Gastroesophageal sphincter (tissue), 4 donors: ENCODE data around the gene ETS2. TPM values are rescaled to one million over a fixed set of nuclear protein-coding genes. Genes with fewer than 3 reads are reported as not detected.
A peak's percentile ranks its signal among the peaks of the same experiment; 100 is the strongest.

Experiments
- ATAC-seq: fragments of 150-250 bp; one replicate; pipeline ENCODE4 v1.9.1; 2016; ENCODE audit warnings: mild to moderate bottlenecking, moderate library complexity
- H3K27ac ChIP-seq, 4 donors: fragments of 200-600 bp; sonication (generic) in 3 of 4; 1 replicate in 3 of 4; 2 replicates in 1 of 4; pipeline ENCODE4 v1.5.1; 2016 to 2019
- H3K27me3 ChIP-seq: fragments of 200-600 bp; sonication (generic); one replicate; pipeline ENCODE4 v1.5.1; 2019
- H3K36me3 ChIP-seq, 2 donors: fragments of 200-600 bp; sonication (generic); one replicate each; pipeline ENCODE4 v1.5.1; 2019; ENCODE audit warnings: control low read depth in 1 of 2
- H3K4me1 ChIP-seq, 3 donors: fragments of 200-600 bp; sonication (generic); 1 replicate in 2 of 3; 2 replicates in 1 of 3; pipeline ENCODE4 v1.5.1; 2016 to 2019; ENCODE audit warnings: control low read depth in 2 of 3
- H3K4me3 ChIP-seq, 2 donors: fragments of 200-600 bp; sonication (generic); one replicate each; pipeline ENCODE4 v1.5.1; 2019; ENCODE audit warnings: mild to moderate bottlenecking in 1 of 2, moderate library complexity in 1 of 2
- H3K9me3 ChIP-seq, 3 donors: fragments of 200-600 bp; sonication (generic); one replicate each; pipeline ENCODE4 v1.5.1; 2017 to 2019; ENCODE audit warnings: control low read depth in 2 of 3
- EP300 ChIP-seq: sonication (generic); formaldehyde crosslinking; IDR thresholded peaks from one replicate; pipeline ENCODE4 v1.6.1; 2017; ENCODE audit warnings: antibody characterized with exemption, mild to moderate bottlenecking
- POLR2A ChIP-seq, 2 donors: fragments of 450-650 bp; IDR thresholded peaks; one replicate each; pipeline ENCODE4 v1.6.1; 2017; ENCODE audit warnings: antibody characterized with exemption in 2 of 2, mild to moderate bottlenecking in 2 of 2, moderate library complexity in 1 of 2
- POLR2AphosphoS5 ChIP-seq: sonication (generic); formaldehyde crosslinking; IDR thresholded peaks from one replicate; pipeline ENCODE4 v1.6.1; 2017; ENCODE audit warnings: antibody characterized with exemption
- WGBS, 2 donors: methylation state at CpG; one replicate each; pipeline ENCODE4 v1.1.5; 2018; ENCODE audit warnings: low coverage in 1 of 2; 5-methylcytosine and 5-hydroxymethylcytosine counted together
- total RNA-seq, 4 donors: library from RNA; depleted of rRNA; stranded (reverse); fragments of >200 nt; gene quantifications; one replicate each; pipeline ENCODE4 v1.1.0, GENCODE V29; 2016
- TF ChIP-seq, protein P1 (sequence below), 4 experiments: fragments of 200-600 bp in 2 of 4; fragments of 450-650 bp in 2 of 4; sonication (generic) in 1 of 4; IDR thresholded peaks; one replicate each; pipeline ENCODE4 v1.5.1; 2017 to 2019; ENCODE audit warnings: antibody characterized with exemption in 4 of 4, mild to moderate bottlenecking in 2 of 4, moderate library complexity in 2 of 4

The ETS2 gene
- total RNA-seq, 4 donors from 2014 or later, result 50.9 to 169 (median 63.5) TPM

DNA sequence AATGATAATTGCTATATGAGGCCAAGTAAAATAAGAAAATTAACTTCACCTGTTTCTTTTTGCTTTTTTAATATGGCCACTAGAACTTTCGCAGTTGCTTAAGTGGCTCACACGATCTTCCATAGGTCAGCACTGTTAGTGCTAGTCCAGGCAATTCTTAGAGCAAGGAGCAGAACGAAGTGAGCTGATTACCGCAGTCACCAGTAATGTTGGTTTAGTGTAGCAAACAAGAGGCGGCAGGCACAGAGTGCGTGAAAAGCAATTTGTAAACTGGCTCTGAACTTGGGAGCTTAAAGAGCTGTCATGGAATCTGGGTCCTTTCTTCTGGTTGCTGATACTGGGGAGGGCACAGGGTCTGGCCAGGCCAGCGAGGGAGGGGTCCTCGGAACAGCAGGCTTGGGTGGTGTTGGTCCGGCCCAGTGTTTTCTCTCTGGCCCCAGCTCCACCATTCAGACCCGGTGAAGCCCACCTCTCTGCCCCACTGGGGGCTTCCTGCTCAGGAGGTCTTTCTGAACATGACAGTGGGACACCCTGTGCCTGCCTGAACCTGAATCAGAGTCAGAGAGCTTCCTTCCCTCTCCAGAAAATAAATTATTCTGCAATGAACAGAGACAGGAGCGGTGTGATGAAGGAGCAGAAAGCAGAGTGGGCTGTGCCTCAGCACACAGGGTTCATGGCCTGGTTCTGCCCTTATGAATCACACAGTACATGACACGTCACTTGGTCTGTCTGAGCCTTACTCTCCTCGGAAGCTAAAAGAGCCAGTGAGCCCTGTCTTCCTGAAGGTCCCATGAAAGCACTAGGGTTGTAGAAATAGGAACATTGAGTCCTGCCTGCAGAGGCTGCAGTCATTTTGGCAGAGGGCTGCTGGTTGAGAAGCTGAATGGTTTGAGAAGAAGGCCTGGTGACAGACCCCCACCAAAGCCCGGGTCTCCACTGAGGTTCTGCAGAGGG, 11.9 kb downstream of the ETS2 start:
- peaks cover 0 to 98% of the 10 kb centered on the region in 2 donors for H3K36me3 ChIP-seq
- WGBS, 2 donors, result 78 to 93% methylated on average over 5 to 7 of the region's 14 CpGs

DNA sequence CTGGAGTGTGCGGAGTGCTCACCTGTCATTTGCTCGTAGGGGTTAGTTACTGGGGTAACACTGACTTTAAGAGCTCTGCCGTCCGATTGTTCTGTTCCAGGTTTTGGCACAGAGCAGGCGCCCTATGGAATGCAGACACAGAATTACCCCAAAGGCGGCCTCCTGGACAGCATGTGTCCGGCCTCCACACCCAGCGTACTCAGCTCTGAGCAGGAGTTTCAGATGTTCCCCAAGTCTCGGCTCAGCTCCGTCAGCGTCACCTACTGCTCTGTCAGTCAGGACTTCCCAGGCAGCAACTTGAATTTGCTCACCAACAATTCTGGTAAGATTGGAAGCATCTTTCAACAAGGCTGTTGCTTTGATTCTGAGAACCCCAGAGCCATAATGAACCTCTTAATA, 12.6 kb downstream of the ETS2 start:
- ATAC-seq, result no peak
- H3K27ac ChIP-seq, result peak overlapping the region in 3 of 4 donors; percentile 53 to 77 (median 66)
- no peaks in the 10 kb centered on the region for H3K27me3 ChIP-seq
- H3K9me3 ChIP-seq, result no peaks in the 10 kb centered on the region
- no peak for TF ChIP-seq POLR2A (IDR thresholded peaks at IDR 0.05)
- TF ChIP-seq EP300, result no peak
- TF ChIP-seq POLR2AphosphoS5, result no peak
- TF ChIP-seq, protein P1, sequence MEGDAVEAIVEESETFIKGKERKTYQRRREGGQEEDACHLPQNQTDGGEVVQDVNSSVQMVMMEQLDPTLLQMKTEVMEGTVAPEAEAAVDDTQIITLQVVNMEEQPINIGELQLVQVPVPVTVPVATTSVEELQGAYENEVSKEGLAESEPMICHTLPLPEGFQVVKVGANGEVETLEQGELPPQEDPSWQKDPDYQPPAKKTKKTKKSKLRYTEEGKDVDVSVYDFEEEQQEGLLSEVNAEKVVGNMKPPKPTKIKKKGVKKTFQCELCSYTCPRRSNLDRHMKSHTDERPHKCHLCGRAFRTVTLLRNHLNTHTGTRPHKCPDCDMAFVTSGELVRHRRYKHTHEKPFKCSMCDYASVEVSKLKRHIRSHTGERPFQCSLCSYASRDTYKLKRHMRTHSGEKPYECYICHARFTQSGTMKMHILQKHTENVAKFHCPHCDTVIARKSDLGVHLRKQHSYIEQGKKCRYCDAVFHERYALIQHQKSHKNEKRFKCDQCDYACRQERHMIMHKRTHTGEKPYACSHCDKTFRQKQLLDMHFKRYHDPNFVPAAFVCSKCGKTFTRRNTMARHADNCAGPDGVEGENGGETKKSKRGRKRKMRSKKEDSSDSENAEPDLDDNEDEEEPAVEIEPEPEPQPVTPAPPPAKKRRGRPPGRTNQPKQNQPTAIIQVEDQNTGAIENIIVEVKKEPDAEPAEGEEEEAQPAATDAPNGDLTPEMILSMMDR (IDR thresholded peaks at IDR 0.05), result no peak
- H3K4me3 ChIP-seq, result no peak overlapping the region
- peaks cover 2 to 77% (median 7%) of the 10 kb centered on the region in 3 donors for H3K4me1 ChIP-seq
- H3K36me3 ChIP-seq, result peaks cover 0 to 97% of the 10 kb centered on the region in 2 donors
- WGBS, 2 donors, result 83% methylated on average over 1 of the region's 11 CpGs; no CpG with 5 or more reads in 1 of the 2 donors

More for the DNA sequence above, 11.9 kb downstream of the ETS2 start:
- TF ChIP-seq POLR2A (IDR thresholded peaks at IDR 0.05), result no peak
- TF ChIP-seq POLR2AphosphoS5, result peak; percentile 79
- TF ChIP-seq, protein P1 (IDR thresholded peaks at IDR 0.05), result no peak
- Histone ChIP-seq H3K9me3 (no peaks in the 10 kb centered on the region), H3K27ac (peak overlapping the region in 3 of 4 donors; percentile 53 to 77 (median 66)), H3K4me3 (no peak overlapping the region), H3K27me3 (no peaks in the 10 kb centered on the region), H3K4me1 (peaks cover 2 to 77% (median 8%) of the 10 kb centered on the region in 3 donors)
- ATAC-seq, result peak; percentile 58

DNA sequence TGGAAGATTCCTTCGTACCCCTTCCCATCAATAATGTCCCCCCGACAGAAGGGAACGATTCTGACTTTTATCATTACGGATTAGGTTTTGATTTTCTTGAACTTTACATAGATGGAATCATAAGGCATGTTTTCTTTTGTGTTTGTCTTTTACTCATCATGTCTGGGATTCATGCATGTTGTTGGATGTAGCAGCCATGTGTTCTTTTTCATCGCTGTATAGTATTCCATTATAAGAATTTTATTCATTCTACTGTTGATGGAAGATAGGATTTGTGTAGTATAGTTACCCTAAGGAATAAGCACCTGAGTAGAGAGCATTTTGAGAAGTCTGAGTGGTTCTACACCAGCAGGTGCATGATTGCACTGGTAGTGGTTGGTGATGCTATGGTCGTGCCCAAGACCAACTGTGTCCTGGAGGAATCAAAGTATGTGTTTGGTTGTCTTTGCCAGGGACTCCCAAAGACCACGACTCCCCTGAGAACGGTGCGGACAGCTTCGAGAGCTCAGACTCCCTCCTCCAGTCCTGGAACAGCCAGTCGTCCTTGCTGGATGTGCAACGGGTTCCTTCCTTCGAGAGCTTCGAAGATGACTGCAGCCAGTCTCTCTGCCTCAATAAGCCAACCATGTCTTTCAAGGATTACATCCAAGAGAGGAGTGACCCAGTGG, 13.5 kb downstream of the ETS2 start:
- Histone ChIP-seq H3K9me3 (no peaks in the 10 kb centered on the region), H3K4me3 (no peak overlapping the region), H3K27me3 (no peaks in the 10 kb centered on the region), H3K27ac (peak overlapping the region in 3 of 4 donors; percentile 77 to 83 (median 80)), H3K4me1 (peaks cover under 1 to 80% (median 12%) of the 10 kb centered on the region in 3 donors), H3K36me3 (peaks cover 0 to 88% of the 10 kb centered on the region in 2 donors)
- WGBS, 2 donors, result 92% methylated on average over 2 to 5 of the region's 14 CpGs
- no peak for TF ChIP-seq EP300
- no peak for TF ChIP-seq POLR2A (IDR thresholded peaks at IDR 0.05)
- TF ChIP-seq, protein P1 (IDR thresholded peaks at IDR 0.05), result no peak
- TF ChIP-seq POLR2AphosphoS5, result no peak
- no peak for ATAC-seq

DNA sequence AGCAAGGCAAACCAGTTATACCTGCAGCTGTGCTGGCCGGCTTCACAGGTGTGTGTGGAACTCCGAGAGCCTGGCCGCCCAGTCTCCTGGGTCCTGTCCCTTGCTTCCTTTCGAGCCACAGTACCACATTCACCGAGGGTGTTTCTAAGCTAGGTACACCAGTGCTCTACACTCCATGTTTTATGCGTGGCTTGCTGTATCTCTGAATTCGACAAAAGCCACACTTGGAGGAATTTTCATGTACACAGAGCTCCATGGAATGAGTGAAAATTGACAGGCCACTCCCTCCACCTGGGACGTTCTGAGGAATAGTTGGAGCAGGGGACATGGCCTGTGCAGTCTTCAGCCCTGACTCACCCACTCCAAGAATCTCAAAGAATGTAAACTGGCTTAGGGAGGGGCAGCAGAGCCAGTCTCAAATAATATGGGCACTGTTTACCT, 14.0 kb downstream of the ETS2 start:
- ATAC-seq, result peak; percentile 64
- Histone ChIP-seq H3K9me3 (no peaks in the 10 kb centered on the region), H3K27me3 (no peaks in the 10 kb centered on the region), H3K27ac (peak overlapping the region in 3 of 4 donors; percentile 77 to 83 (median 80)), H3K4me3 (no peak overlapping the region), H3K4me1 (peaks cover 0 to 80% (median 12%) of the 10 kb centered on the region in 3 donors), H3K36me3 (peaks cover 0 to 82% of the 10 kb centered on the region in 2 donors)
- WGBS, 2 donors, result 69 to 100% methylated on average over 1 to 3 of the region's 8 CpGs
- peak; percentile 86 for TF ChIP-seq POLR2AphosphoS5
- TF ChIP-seq POLR2A (IDR thresholded peaks at IDR 0.05), result no peak
- TF ChIP-seq, protein P1 (IDR thresholded peaks at IDR 0.05), result no peak
